Naive thymus-derived CD8-positive, alpha-beta T cell (primary cell): ENCODE results near the gene LMF1. TPM values are rescaled to one million over a fixed set of nuclear protein-coding genes. Genes with fewer than 3 reads are reported as not detected.

Experiments used
- ATAC-seq, 2 donors: fragments of 150-1000 bp; cut with Tn5 transposase in 1 of 2; sonication (Bioruptor Pico), chemical (Tn5 transposase) in 1 of 2; 1 replicate in 1 of 2; 2 replicates in 1 of 2; pipeline ENCODE4 v1.10.0; 2021; ENCODE audit warnings: mild to moderate bottlenecking in 2 of 2, moderate library complexity in 2 of 2
- POLR2A ChIA-PET: fragments of 350-600 bp; sonication (Branson Sonifier 250); formaldehyde crosslinking; loops from one replicate; lab custom pipeline; 2021; ENCODE audit warnings: antibody characterized with exemption; lab: Charles Lee
- DNase-seq, 10 donors: peaks; one replicate each; pipeline versions ENCODE4 v3.0.0 to v3.0.0-alpha.2; 2020 to 2022
- H3K27ac Mint-ChIP-seq, 10 donors: one replicate each; pipeline ENCODE4 v1.8.0; 2020 to 2022; ENCODE audit warnings: mild to moderate bottlenecking in 10 of 10, mixed read lengths in 10 of 10, moderate library complexity in 4 of 10, inconsistent platforms in 1 of 10
- H3K27me3 Mint-ChIP-seq, 5 donors: one replicate each; pipeline ENCODE4 v1.8.0; 2021 to 2022; ENCODE audit warnings: mixed read lengths in 5 of 5
- H3K36me3 Mint-ChIP-seq, 3 donors: one replicate each; pipeline ENCODE4 v1.8.0; 2020 to 2022; ENCODE audit warnings: mixed read lengths in 3 of 3, mild to moderate bottlenecking in 2 of 3, inconsistent platforms in 1 of 3
- H3K4me1 Mint-ChIP-seq, 4 donors: one replicate each; pipeline ENCODE4 v1.8.0; 2021 to 2022; ENCODE audit warnings: mixed read lengths in 4 of 4
- H3K4me3 Mint-ChIP-seq, 10 donors: one replicate each; pipeline ENCODE4 v1.8.0; 2020 to 2022; ENCODE audit warnings: mild to moderate bottlenecking in 10 of 10, mixed read lengths in 10 of 10, moderate library complexity in 6 of 10, inconsistent platforms in 1 of 10
- H3K9me3 Mint-ChIP-seq, 9 donors: one replicate each; pipeline ENCODE4 v1.8.0; 2020 to 2022; ENCODE audit warnings: mixed read lengths in 9 of 9, mild to moderate bottlenecking in 3 of 9, inconsistent platforms in 1 of 9, moderate library complexity in 1 of 9
- polyA plus RNA-seq, 3 donors: library from polyadenylated mRNA; unstranded; fragments of 300-500 nt; fragmentation: Illumina TruSeq; gene quantifications; one replicate each; pipeline ENCODE4 v1.2.3, GENCODE V29; 2021
- total RNA-seq, 8 experiments: library from RNA in 2 of 8; stranded (reverse) in 2 of 8; gene quantifications; one replicate each; pipeline ENCODE4 v1.2.3 and lab custom pipeline; 2021 to 2026

Gene LMF1
- total and polyA plus RNA-seq, 5 experiments from 2014 or later = 12.2 to 45.1 (median 13.6) TPM

DNA sequence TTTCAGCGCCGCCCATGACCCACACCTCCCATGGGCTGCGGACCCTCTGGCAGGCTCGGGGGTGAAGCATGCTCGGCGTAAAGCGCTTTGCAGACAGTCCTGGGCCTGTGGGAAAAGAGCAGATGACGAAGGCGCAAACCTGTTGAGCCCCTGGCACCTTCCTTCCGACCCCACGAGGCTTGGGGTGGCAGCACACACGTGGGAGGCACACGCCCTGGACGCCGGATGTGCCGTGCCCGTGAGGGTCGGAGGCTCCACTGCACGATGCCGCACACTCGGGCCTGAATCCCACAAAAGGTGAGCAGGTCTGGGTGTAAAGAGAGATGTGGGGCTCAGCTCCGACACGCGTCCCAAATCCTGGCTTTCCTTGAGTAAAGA lies 71.1 kb downstream of the LMF1 start:
- Mint-ChIP-seq H3K4me3 (no peak overlapping the region), H3K9me3 (no peaks in the 10 kb centered on the region), H3K27ac (no peak overlapping the region), H3K27me3 (no peaks in the 10 kb centered on the region), H3K4me1 (no peaks in the 10 kb centered on the region), H3K36me3 (peaks cover 0 to 11% (median 0%) of the 10 kb centered on the region in 3 donors)
- no peak for DNase-seq
- POLR2A ChIA-PET = no interaction called here
- ATAC-seq = no peak

DNA sequence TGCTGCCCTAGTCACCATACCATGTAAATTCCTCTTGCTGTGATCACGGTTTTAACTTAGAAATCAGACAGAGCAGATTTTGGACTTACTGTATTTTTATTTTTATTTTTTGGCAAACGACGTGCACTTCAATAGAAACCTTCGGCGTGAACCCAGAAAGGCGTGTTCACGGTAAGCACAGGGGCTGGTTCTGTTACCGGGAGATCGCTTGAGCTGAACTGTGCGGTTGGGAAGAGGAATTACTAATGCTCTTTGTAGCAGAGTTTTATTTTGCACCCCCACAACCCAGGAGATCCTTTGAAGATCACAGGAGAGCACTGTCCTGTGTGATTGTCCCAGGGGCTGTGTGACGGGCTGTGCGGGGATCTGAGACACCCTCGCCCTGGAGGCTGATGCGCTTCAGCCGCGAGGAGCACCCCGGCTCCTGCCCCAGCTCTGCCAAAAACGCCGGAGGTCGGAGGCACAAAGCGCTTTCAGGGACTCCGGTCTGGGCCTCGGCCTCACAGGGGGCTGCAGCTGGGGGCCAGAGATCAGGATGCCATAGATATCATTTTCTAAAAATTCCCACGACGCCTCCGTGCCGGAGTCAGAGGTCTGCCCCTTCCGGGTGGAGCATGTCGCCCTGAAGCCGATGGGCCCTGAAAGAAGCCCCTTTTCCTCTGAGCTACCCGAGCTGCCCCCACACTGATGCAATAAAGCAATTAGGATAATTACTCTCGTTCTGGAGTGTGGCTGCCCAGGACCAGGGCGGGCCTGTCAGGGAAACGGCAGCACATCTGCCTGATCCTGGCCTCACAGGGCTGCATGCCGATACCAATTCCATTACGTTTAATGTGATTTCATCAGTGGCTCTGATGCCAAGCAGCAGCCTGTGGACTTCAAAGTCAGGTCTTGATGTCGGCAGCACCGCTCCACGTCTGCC lies 71.8 kb downstream of the LMF1 start:
- Mint-ChIP-seq H3K4me3 (no peak overlapping the region), H3K36me3 (peaks cover 0 to 11% (median 0%) of the 10 kb centered on the region in 3 donors), H3K27me3 (no peaks in the 10 kb centered on the region), H3K4me1 (peaks cover 0 to 3% (median 0%) of the 10 kb centered on the region in 4 donors), H3K9me3 (no peaks in the 10 kb centered on the region), H3K27ac (peak overlapping the region in 2 of 10 donors; percentile 0 to 84)
- no peak for ATAC-seq
- DNase-seq = no peak
- POLR2A ChIA-PET = no interaction called here

GRCh38 chr16:898216-898615 lies 72.6 kb downstream of the LMF1 start:
- Mint-ChIP-seq H3K27ac (no peak overlapping the region), H3K4me3 (no peak overlapping the region), H3K4me1 (peaks cover 0 to 3% (median 0%) of the 10 kb centered on the region in 4 donors), H3K36me3 (peaks cover 0 to 11% (median 0%) of the 10 kb centered on the region in 3 donors), H3K27me3 (no peaks in the 10 kb centered on the region), H3K9me3 (no peaks in the 10 kb centered on the region)
- DNase-seq (no peak), ATAC-seq (no peak)
- POLR2A ChIA-PET = interaction anchor here (0.6 kb wide), 1 partner anchor 142 kb away, joined by 5 read pairs; no protein-coding TSS in a partner anchor

DNA sequence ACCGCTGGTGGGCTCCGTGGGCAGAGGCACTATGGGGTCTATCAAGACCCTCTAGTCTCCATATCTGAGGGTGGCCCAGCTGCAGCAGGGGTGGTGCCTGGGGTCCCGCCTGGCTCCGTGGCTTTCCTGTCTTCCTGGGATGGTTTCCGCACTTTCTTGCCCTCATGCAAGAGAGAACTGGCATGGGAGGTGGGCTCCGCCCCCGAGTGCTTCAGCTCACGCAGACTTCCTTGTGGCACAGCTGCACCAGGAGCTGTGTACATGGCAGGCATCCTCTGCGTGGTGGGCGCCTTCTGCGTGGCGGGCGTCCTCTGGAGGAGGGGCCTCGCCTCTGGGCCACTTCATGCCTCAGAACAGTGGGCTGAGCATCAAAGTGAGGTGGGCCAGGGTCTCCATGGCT lies 73.1 kb downstream of the LMF1 start:
- H3K27ac Mint-ChIP-seq = no peak overlapping the region
- no peak for ATAC-seq
- H3K4me1 Mint-ChIP-seq = peaks cover 0 to 3% (median under 1%) of the 10 kb centered on the region in 4 donors
- no peaks in the 10 kb centered on the region for H3K9me3 Mint-ChIP-seq
- peaks cover 0 to 11% (median 0%) of the 10 kb centered on the region in 3 donors for H3K36me3 Mint-ChIP-seq
- no peak overlapping the region for H3K4me3 Mint-ChIP-seq
- POLR2A ChIA-PET = interaction anchor here (0.6 kb wide), 1 partner anchor 143 kb away, joined by 5 read pairs; no protein-coding TSS in a partner anchor
- no peak for DNase-seq
- H3K27me3 Mint-ChIP-seq = no peaks in the 10 kb centered on the region

GRCh38 chr16:897200-897543 lies 73.6 kb downstream of the LMF1 start:
- Mint-ChIP-seq H3K36me3 (peaks cover 0 to 11% (median 0%) of the 10 kb centered on the region in 3 donors), H3K27me3 (no peaks in the 10 kb centered on the region), H3K27ac (peak overlapping the region in 1 of 10 donors; percentile 63), H3K4me3 (no peak overlapping the region), H3K9me3 (no peaks in the 10 kb centered on the region), H3K4me1 (peaks cover 0 to 3% (median under 1%) of the 10 kb centered on the region in 4 donors)
- no peak for ATAC-seq
- no peak for DNase-seq
- POLR2A ChIA-PET = no interaction called here

- POLR2A ChIA-PET = no interaction called here
- Mint-ChIP-seq H3K36me3 (peaks cover 0 to 16% (median 3%) of the 10 kb centered on the region in 3 donors), H3K9me3 (no peaks in the 10 kb centered on the region), H3K4me1 (peaks cover 0 to 3% (median under 1%) of the 10 kb centered on the region in 4 donors), H3K4me3 (no peak overlapping the region), H3K27me3 (no peaks in the 10 kb centered on the region), H3K27ac (peak overlapping the region in 1 of 10 donors; percentile 63)
- no peak for DNase-seq
- ATAC-seq = no peak
These were observed 74.3 kb downstream of the LMF1 start for GRCh38 chr16:896261-897199.

DNA sequence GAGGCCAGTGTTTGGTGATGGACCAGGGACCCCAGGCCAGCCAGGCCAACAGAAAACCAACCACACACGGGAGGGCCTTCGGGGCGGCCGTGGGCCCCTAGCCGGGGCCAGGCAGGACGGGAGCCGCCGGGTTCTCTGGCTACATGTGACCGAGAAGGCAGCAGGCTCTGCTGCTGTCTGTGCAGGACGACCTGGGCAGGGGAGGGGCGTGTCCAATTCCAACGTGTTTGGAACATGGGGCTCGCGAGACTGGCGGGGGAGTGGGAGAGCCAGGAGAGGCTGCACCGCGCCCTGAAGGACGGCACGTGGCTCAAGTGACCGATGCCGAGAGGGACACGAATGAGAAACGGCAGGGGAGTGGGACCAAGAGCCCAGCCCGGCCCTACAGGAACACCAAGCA lies 75.4 kb downstream of the LMF1 start:
- POLR2A ChIA-PET = no interaction called here
- H3K27ac Mint-ChIP-seq = no peak overlapping the region
- no peak overlapping the region for H3K4me3 Mint-ChIP-seq

GRCh38 chr16:894841-895240 lies 75.9 kb downstream of the LMF1 start:
- DNase-seq = no peak
- Mint-ChIP-seq H3K4me1 (peaks cover 0 to 3% (median under 1%) of the 10 kb centered on the region in 4 donors), H3K27me3 (no peaks in the 10 kb centered on the region), H3K4me3 (no peak overlapping the region), H3K27ac (no peak overlapping the region), H3K9me3 (no peaks in the 10 kb centered on the region), H3K36me3 (peaks cover 0 to 17% (median 3%) of the 10 kb centered on the region in 3 donors)
- POLR2A ChIA-PET = no interaction called here
- no peak for ATAC-seq

More for the DNA sequence above, 75.4 kb downstream of the LMF1 start:
- no peaks in the 10 kb centered on the region for H3K27me3 Mint-ChIP-seq
- no peak for ATAC-seq
- peaks cover 0 to 17% (median 3%) of the 10 kb centered on the region in 3 donors for H3K36me3 Mint-ChIP-seq
- peaks cover 0 to 3% (median under 1%) of the 10 kb centered on the region in 4 donors for H3K4me1 Mint-ChIP-seq
- H3K9me3 Mint-ChIP-seq = no peaks in the 10 kb centered on the region
- DNase-seq = no peak

DNA sequence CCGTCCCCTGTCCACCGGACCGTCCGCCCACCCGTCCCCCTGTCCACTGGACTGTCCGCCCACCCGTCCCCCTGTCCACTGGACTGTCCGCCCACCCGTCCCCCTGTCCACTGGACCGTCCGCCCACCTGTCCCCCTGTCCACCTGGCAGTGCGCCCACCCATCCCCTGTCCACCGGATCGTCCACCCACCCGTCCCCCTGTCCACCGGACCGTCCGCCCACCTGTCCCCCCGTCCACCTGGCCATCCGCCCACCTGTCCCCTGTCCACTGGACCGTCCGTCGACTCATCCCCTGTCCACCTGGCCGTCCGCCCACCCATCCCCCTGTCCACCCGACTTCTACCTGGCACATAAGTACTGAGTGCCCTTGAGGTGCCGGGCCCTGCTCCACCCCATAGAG lies 76.6 kb downstream of the LMF1 start:
- no peak for ATAC-seq
- no peak overlapping the region for H3K4me3 Mint-ChIP-seq
- peaks cover 0 to 3% (median under 1%) of the 10 kb centered on the region in 4 donors for H3K4me1 Mint-ChIP-seq
- no peaks in the 10 kb centered on the region for H3K9me3 Mint-ChIP-seq
- no peak overlapping the region for H3K27ac Mint-ChIP-seq
- POLR2A ChIA-PET = no interaction called here
- H3K36me3 Mint-ChIP-seq = peaks cover 0 to 20% (median 3%) of the 10 kb centered on the region in 3 donors
- H3K27me3 Mint-ChIP-seq = no peaks in the 10 kb centered on the region
- no peak for DNase-seq

- no peaks in the 10 kb centered on the region for H3K27me3 Mint-ChIP-seq
- H3K4me1 Mint-ChIP-seq = peaks cover 0 to 3% (median under 1%) of the 10 kb centered on the region in 4 donors
- H3K27ac Mint-ChIP-seq = no peak overlapping the region
- no peak for ATAC-seq
- POLR2A ChIA-PET = no interaction called here
- no peaks in the 10 kb centered on the region for H3K9me3 Mint-ChIP-seq
- no peak for DNase-seq
- no peak overlapping the region for H3K4me3 Mint-ChIP-seq
- peaks cover 0 to 17% (median 3%) of the 10 kb centered on the region in 3 donors for H3K36me3 Mint-ChIP-seq
These were observed 77.4 kb downstream of the LMF1 start for GRCh38 chr16:893360-893759.

DNA sequence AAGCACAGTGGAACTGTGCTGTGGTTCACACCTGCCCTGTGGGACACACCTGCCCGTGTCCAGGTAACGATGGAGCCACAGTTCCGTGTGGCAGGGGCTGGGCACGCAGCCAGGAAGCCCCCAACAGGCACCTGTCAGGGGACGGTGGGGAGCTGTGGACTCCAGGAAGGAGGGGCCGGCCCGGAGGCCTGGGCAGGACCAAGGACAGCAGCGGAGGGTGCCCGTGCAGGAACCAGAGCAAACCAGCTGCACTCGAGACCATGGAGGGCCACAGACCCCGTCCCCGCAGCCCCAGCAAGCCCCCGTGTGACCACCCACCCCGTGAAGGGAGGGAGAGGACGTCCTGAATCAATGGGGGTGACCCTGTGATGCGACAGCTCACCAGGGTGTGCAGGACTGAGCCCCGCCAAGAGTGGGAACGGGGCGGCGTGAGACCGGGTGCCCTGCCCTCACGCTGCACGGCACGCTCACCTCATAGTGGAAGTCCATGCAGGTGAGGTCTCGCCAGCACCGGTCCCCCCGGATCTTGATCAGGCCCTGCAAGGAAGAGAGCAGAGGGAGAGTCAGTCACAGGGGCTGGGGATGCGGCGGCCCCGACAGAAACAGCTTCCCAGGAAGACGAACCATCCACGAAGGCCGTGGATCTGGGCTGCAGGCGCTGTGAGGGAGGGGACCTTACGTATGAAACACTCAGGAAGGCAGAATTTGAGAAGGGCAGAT lies 78.1 kb downstream of the LMF1 start:
- no peaks in the 10 kb centered on the region for H3K27me3 Mint-ChIP-seq
- POLR2A ChIA-PET = no interaction called here
- peak overlapping the region in 1 of 10 donors; percentile 37 for H3K27ac Mint-ChIP-seq

DNA sequence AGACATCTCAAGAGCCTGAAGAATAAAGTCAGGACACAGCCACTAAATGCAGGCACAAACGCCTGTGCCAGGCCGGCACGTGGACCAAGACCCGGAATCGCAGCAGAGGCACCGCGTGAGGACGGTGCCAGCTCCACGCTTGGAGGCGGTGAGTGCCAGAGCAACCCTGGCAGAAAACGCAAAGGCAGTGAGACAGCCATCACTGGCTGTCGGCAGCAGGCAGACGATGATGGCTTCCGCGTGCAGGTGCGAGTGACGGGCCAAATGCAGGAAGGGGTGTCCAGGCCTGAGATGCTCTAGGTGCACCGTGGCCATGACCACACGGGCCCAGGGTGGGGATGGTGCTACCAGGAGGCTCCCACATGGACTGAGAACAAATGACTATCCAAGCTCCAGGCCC lies 78.8 kb downstream of the LMF1 start:
- no peak for ATAC-seq
- peaks cover 0 to 3% (median under 1%) of the 10 kb centered on the region in 4 donors for H3K4me1 Mint-ChIP-seq
- H3K9me3 Mint-ChIP-seq = no peaks in the 10 kb centered on the region

More for the DNA sequence above, 78.1 kb downstream of the LMF1 start:
- H3K36me3 Mint-ChIP-seq = peaks cover 0 to 17% (median 3%) of the 10 kb centered on the region in 3 donors
- H3K4me1 Mint-ChIP-seq = peaks cover 0 to 3% (median under 1%) of the 10 kb centered on the region in 4 donors
- H3K9me3 Mint-ChIP-seq = no peaks in the 10 kb centered on the region
- no peak for DNase-seq
- ATAC-seq = no peak
- H3K4me3 Mint-ChIP-seq = no peak overlapping the region

More for the DNA sequence above, 78.8 kb downstream of the LMF1 start:
- POLR2A ChIA-PET = no interaction called here
- no peaks in the 10 kb centered on the region for H3K27me3 Mint-ChIP-seq
- H3K4me3 Mint-ChIP-seq = no peak overlapping the region
- H3K27ac Mint-ChIP-seq = no peak overlapping the region
- no peak for DNase-seq
- H3K36me3 Mint-ChIP-seq = peaks cover 0 to 14% (median 3%) of the 10 kb centered on the region in 3 donors
